GM18511 (cell line): Measurements from ENCODE around the gene TNPO1.

ENCODE experiments used
- ATAC-seq: cut with Tn5 transposase; IDR thresholded peaks from one replicate; pipeline ENCODE4 v1.9.1; 2021; ENCODE audit warnings: mild to moderate bottlenecking, moderate library complexity; ENCODE audit not compliant: unreplicated experiment

Gene TNPO1

DNA sequence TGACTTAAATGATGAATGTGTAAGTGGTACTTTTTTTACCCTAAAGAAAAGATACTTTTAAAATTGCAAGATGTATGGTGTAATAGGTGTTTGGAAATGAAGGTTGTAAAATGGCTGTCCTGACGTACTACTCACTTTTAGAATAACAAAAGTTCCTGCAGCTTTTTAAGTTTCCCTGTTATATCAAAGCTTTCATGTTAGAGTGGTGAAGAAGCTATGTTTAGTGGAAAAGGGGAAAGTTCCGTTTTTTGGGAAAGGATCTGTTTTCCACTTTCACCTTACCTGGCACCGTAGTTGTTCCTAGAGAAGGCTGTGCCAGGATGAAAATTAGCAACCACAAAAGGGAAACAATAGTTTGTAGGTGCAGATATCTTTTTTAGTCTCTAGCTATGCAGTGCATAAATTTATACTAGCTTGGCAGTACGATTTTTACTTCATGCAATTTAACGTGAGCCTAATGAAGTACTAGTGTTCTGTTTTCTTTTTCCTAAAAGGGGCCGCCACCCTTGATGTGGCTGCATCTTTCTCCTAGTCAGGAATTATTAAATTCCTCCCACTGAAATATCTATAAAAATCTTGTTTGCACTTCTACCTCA, 1.3 kb downstream of the TNPO1 start:
- no peak for ATAC-seq

DNA sequence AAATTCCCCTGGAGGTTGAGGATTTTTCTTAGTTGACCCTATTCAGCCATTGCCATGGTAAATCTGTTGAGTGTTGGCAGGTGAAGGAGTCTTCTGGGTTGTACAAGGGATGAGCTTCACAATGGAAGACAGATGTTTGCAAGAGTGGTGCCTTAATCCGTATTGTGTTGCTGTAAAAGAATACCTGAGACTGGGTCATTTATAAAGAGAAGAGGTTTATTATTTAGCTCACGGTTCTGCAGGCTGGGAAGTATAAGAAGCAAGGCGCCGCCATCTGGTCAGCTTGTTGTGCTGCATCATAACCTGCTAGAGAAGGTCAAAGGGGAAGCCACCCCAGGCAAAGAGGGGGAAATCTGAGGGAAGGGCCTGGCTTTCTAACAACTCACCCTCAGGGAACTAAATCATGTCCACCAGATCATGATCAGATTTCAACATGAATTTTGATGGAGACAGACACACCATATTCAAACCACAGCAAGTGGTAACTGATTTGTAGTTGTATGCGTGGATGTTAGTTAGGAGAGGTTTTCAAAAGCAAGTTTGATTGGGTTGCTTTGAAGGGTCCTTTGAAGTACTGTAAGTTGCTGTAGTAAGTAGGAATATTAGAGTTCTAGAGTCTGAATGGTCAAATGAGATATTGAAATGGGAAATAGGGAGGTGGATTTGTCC, 2.5 kb downstream of the TNPO1 start:
- ATAC-seq = no peak

DNA sequence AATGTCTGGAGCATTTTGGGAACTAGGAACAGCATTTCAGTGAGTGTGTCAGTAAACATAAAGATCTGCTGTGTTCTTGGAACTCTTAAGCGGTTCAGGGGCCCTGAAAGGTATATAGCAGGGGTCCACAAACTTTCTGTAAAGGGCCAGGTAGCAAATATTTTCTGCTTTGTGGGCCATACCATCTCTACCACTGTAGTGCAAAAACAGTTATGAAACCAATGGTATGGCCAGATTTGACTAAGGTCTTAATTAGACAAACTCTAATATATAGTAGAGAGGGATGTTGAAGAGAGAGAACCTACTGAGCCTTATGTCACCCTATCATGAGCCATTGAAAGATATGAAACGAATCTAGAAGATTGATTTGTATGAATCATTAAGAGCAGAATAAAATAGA, 5.3 kb downstream of the TNPO1 start:
- ATAC-seq = no peak

DNA sequence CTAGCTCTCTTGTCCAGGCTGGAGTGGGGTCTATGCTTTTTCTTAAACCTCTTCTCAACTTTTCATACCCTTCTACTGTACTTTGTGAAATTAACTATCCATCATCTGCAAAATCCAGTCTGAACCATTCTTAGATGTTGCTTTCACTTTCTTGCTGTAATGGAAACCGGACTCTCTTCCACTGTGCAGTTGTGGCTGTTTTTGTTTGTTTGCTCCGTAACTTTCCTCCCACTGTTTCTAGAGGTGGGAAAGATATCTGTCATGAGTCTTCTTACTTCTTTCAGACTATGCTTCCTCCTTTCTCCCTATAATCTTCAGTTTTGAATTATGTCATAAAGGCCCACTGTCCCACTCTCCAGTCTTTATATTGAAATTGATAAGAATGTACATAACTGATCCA, 6.5 kb downstream of the TNPO1 start:
- no peak for ATAC-seq

GRCh38 chr5:72829707-72830106, 13.2 kb downstream of the TNPO1 start:
- no peak for ATAC-seq

DNA sequence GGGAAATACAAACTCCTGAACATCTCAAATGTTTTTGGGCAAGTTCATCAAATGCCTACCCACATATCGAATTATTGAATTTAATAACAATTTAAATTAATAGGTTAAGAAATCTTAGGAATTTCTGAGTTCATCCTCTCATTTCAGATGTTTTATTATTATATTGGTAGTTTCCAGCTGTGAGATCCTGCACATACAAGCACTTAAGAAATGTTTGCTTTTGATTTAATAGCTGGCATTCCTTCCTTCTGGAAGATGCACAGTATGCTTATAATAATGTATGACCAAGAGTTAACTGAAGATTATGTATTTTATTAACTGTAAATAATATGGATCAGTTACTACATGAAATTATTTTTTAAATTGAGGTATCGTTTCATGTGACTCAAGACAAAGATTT, 13.9 kb downstream of the TNPO1 start:
- ATAC-seq = no peak

DNA sequence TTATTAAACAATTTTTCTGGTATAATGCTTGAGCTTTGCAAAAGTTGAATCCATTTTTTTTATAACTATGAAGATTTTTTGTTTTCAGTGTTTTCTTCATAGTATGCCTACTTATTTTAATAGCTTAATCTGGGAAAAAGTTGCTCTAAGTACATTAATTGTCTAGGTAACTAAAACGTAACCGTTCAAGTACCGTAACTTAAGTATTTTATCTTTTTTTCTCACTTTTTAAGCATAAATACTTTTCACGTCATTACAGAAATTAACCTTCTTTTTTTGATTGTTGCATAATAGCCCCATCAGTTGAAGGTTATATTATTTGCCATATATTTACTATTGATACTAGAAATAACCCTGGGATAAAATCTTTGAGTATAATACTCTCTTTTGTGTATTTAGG, 15.2 kb downstream of the TNPO1 start:
- ATAC-seq = no peak

- ATAC-seq = no peak
Observed at GRCh38 chr5:72834924-72835323, 18.5 kb downstream of the TNPO1 start.

DNA sequence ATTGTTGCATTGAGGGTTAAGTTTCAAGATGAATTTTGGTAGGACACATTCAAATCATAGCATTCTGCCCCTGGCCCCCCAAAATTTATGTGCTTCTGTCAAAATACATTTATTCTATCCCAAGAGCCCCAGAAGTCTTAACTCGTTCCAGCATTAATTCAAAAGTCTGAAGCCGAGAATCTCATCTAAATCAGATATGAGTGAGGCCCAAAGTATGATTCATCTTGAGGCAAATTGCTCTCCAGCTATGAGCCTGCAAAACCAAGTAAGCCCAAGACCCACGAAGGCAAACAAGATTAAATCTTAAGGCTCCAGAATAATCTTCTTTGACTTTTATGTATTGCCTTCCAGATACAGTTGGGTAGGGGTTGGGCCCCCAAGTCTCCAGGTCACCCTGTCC, 19.2 kb downstream of the TNPO1 start:
- no peak for ATAC-seq

DNA sequence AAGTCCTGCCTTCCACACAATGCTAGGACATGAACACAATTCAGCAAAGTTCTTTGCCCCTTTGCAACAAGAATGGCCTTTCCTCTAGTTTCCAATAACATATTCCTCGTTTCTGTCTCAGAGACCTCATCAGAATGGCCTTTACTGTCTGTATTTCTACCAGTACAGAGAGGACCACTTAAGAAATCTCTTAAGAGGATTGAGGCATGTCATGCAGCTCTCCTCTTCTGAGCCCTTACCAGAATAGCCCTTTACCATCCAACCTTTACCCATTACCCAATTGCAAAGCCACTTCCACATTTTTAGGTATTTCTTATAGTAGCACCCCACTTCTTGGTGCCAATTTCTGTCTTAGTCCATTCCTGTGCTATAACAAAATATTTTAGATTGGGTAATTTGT, 20.3 kb downstream of the TNPO1 start:
- ATAC-seq = no peak

- no peak for ATAC-seq
Observed at GRCh38 chr5:72837524-72838096, 21.1 kb downstream of the TNPO1 start.

- ATAC-seq = no peak
Observed at GRCh38 chr5:72840041-72840440, 23.6 kb downstream of the TNPO1 start.

GRCh38 chr5:72841756-72842535, 25.5 kb downstream of the TNPO1 start:
- ATAC-seq = no peak

GRCh38 chr5:72842816-72843215, 26.4 kb downstream of the TNPO1 start:
- no peak for ATAC-seq

- no peak for ATAC-seq
Observed at GRCh38 chr5:72844218-72844603, 27.8 kb downstream of the TNPO1 start.

- ATAC-seq = no peak
Observed at GRCh38 chr5:72845889-72846288, 29.4 kb downstream of the TNPO1 start.

DNA sequence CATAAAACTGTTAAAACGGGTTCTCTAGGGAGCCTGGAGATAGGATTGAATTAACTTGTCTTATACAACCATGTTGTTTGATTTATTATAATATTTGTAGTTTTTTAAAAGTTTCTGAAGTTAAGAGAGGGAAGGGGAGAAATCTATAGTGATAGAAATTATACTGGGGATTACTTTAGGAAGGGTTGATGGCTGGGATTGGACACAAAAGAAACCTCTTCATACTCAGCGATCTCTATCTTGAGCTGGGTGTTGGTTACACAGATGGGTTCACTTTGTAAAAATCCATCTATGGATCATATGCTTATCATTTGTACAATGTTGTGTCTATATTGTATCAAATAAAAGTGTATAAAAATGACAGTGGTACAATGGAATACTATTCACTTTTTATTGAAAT, 30.0 kb downstream of the TNPO1 start:
- ATAC-seq = no peak

GRCh38 chr5:72847439-72847838, 31.0 kb downstream of the TNPO1 start:
- ATAC-seq = no peak

DNA sequence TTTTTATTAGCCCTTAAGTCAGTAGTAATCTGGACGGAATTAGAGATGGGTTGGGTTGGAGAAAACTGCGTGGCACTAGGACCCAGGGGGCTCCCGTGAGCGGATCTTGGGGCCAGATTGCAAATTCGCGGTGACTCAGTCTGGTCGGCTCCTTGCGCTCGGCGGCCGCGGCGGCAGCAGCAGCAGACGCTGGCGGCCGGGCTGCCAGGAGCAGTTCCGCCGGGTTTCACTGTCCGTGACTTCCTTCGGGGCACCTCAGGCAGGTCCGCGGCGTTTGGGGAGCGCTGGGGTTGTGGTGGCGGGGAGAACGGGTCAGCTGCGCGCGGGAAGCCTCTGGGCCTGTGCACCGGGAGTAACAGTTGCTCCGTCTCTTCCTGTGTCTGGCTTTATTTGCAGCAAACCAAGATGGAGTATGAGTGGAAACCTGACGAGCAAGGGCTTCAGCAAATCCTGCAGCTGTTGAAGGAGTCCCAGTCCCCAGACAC, 31.6 kb downstream of the TNPO1 start:
- peak; percentile 88 for ATAC-seq

DNA sequence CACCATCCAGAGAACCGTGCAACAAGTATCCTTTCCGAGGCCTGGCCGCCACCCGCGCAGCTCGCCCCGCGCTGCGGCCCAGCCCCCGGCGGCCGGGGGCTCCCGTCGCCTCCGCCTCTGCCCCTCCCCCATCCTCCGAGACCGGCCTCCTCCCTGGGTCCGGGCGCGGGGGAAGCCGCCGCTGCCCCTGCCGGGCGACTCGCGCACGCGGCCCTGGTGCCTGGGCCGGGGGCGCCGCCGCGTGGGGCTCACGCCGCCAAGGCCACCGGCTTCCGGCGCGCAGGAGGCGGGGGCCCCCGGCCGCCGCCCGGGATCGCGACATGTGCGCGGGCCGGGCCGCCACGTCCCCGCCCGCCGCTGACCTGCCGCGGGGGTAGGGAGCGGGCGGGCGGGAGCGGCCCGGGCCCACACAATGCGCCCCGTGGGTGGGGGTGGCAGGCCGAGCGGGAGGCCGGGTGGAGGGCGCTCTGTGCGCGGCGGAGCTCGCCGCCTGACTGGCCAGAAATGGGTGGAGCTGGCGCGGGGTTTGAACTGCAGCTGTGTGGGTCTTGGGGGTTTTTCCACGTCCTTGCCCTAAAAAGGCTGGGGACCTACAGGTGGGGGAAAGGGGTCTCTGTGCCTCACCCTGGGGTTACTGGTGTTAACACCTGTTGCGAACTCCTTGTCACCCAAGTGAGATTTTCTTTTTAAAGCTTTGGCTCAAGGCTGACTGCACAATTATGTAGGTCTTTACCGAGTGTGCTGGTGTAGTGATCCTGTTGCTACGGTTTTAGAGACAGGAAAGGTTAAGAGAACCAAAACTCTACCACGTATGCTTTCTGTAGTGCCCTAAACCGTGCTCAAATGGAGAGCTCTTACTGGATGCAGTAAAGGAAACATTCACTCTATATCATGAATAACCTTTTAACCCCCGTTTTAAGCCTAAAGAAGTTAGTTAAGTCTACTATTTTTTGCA, 32.3 kb downstream of the TNPO1 start:
- ATAC-seq = peak; percentile 61

GRCh38 chr5:72849546-72849945, 33.1 kb downstream of the TNPO1 start:
- no peak for ATAC-seq
